Thoracic aorta (tissue), 2 donors: ENCODE results near the gene PYGB. TPM values are rescaled to one million over a fixed set of nuclear protein-coding genes. Genes with fewer than 3 reads are reported as not detected.

Experiments
- ATAC-seq: fragments of 150-250 bp; one replicate; pipeline ENCODE4 v1.8.0; 2017; ENCODE audit warnings: low read depth; ENCODE audit not compliant: insufficient number of reproducible peaks, low FRiP score
- DNase-seq: peaks from one replicate; pipeline ENCODE4 v3.0.0-alpha.2; 2020; ENCODE audit warnings: low spot score
- H3K27ac ChIP-seq, 2 donors: fragments of 200-600 bp; sonication (generic); 1 replicate in 1 of 2; 2 replicates in 1 of 2; pipeline ENCODE4 v1.5.1; 2016; ENCODE audit warnings: mild to moderate bottlenecking in 2 of 2, moderate library complexity in 2 of 2
- H3K27me3 ChIP-seq: fragments of 200-600 bp; sonication (generic); replicated peaks from 2 replicates; pipeline ENCODE4 v1.6.0; 2016; ENCODE audit warnings: mild to moderate bottlenecking; ENCODE audit not compliant: insufficient read depth
- H3K36me3 ChIP-seq: fragments of 200-600 bp; sonication (generic); one replicate; pipeline ENCODE4 v1.5.1; 2016
- H3K4me1 ChIP-seq, 2 donors: fragments of 200-600 bp; sonication (generic); 1 replicate in 1 of 2; 2 replicates in 1 of 2; pipeline versions ENCODE4 v1.5.1 to v1.6.0; 2016; ENCODE audit warnings: low read depth in 2 of 2, mild to moderate bottlenecking in 1 of 2; ENCODE audit not compliant: control insufficient read depth in 1 of 2
- H3K4me3 ChIP-seq: fragments of 200-600 bp; sonication (generic); 2 replicates; pipeline ENCODE4 v1.5.1; 2016; ENCODE audit warnings: mild to moderate bottlenecking
- H3K9me3 ChIP-seq: fragments of 200-600 bp; sonication (generic); 2 replicates; pipeline ENCODE4 v1.5.1; 2016
- CTCF ChIP-seq: fragments of 200-600 bp; sonication (generic); IDR thresholded peaks from one replicate; pipeline ENCODE4 v1.5.1; 2019; ENCODE audit warnings: antibody characterized with exemption
- total RNA-seq, 2 donors: library from RNA; depleted of rRNA; stranded (reverse); fragments of >200 nt; gene quantifications; one replicate each; pipeline versions ENCODE4 v1.1.0 to v1.2.3, GENCODE V29; 2016

PYGB gene
- total RNA-seq, 2 donors from 2014 or later: 124 to 256 TPM

GRCh38 chr20:25269833-25270170 lies 21.9 kb downstream of the PYGB start:
- no peaks in the 10 kb centered on the region for H3K4me1 ChIP-seq
- ATAC-seq (no peak), DNase-seq (no peak)
- peaks cover 48% of the 10 kb centered on the region for H3K36me3 ChIP-seq
- no peaks in the 10 kb centered on the region for H3K27me3 ChIP-seq
- H3K9me3 ChIP-seq: no peaks in the 10 kb centered on the region
- H3K4me3 ChIP-seq: no peak overlapping the region
- no peak for TF ChIP-seq CTCF
- H3K27ac ChIP-seq: no peak overlapping the region

GRCh38 chr20:25270829-25271251 lies 23.0 kb downstream of the PYGB start:
- Histone ChIP-seq H3K27ac (no peak overlapping the region), H3K27me3 (no peaks in the 10 kb centered on the region), H3K36me3 (peaks cover 57% of the 10 kb centered on the region), H3K9me3 (no peaks in the 10 kb centered on the region), H3K4me1 (no peaks in the 10 kb centered on the region), H3K4me3 (no peak overlapping the region)
- ATAC-seq (no peak), DNase-seq (no peak)
- TF ChIP-seq CTCF: no peak

GRCh38 chr20:25271486-25272222 lies 23.8 kb downstream of the PYGB start:
- no peak overlapping the region for H3K4me3 ChIP-seq
- H3K36me3 ChIP-seq: peaks cover 64% of the 10 kb centered on the region
- H3K9me3 ChIP-seq: no peaks in the 10 kb centered on the region
- ATAC-seq (no peak), DNase-seq (no peak)
- no peaks in the 10 kb centered on the region for H3K27me3 ChIP-seq
- H3K4me1 ChIP-seq: no peaks in the 10 kb centered on the region
- no peak for TF ChIP-seq CTCF
- H3K27ac ChIP-seq: no peak overlapping the region

- no peak for DNase-seq
- Histone ChIP-seq H3K4me1 (no peaks in the 10 kb centered on the region), H3K27me3 (no peaks in the 10 kb centered on the region), H3K9me3 (no peaks in the 10 kb centered on the region), H3K27ac (no peak overlapping the region), H3K36me3 (peaks cover 72% of the 10 kb centered on the region), H3K4me3 (no peak overlapping the region)
- no peak for ATAC-seq
- TF ChIP-seq CTCF: no peak
These were observed 24.5 kb downstream of the PYGB start for GRCh38 chr20:25272223-25273000.

GRCh38 chr20:25273046-25273445 lies 25.2 kb downstream of the PYGB start:
- TF ChIP-seq CTCF: no peak
- no peak for ATAC-seq

More at GRCh38 chr20:25273046-25273445, 25.2 kb downstream of the PYGB start:
- no peaks in the 10 kb centered on the region for H3K27me3 ChIP-seq
- no peak overlapping the region for H3K4me3 ChIP-seq
- no peak overlapping the region for H3K27ac ChIP-seq
- no peak for DNase-seq
- H3K36me3 ChIP-seq: peaks cover 78% of the 10 kb centered on the region
- H3K4me1 ChIP-seq: no peaks in the 10 kb centered on the region
- H3K9me3 ChIP-seq: no peaks in the 10 kb centered on the region
